NOMO-1 (cell line): Measurements from ENCODE around the gene KYNU.
"Not testable (repeated sequence)": the region's sequence is repeated elsewhere in the genome, so short reads cannot be mapped to it uniquely, and the experiment has no call there.

Experiments
- DNase-seq, 2 experiments: peaks; one replicate each; lab custom pipeline; 2025; ENCODE audit not compliant: unreplicated experiment in 2 of 2; lab: John Stamatoyannopoulos, UW

KYNU gene

DNA sequence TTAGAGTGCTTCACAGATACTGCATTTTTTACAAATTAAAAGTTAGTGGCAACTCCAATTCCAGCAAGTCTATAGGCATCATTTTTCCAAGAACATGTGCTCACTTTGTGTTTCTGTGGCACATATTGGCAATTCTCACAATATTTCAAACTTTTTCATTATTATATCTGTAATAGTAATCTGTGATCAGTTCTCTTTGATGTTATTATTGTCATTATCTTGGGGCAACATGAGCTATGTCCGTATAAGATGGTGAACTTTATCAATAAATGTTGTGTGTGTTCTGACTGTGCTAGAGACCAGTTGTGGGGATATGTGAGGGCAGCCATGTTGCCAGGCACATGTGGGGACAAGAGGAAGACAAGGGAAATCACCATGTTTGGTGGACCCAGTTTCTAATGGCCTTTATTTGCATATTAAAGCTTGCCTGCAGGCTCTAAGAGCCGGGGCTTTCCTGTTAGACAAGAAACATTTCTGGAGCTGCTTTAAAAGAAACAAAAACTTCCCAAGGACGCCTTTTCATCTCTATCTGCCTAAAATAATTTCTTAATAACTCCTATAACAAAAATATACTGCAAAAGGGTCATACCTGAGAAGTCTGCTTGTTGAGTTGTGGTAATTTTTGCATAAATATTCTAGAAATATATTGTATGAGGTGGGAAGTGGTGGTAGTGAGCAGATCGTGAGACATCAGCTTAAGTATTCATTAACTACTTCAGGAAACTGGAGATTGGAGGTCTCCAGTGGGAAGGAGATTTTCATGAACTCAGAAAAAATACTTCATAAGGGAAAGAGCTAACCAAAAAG lies 37.2 kb downstream of the KYNU start:
- no peak for DNase-seq

DNA sequence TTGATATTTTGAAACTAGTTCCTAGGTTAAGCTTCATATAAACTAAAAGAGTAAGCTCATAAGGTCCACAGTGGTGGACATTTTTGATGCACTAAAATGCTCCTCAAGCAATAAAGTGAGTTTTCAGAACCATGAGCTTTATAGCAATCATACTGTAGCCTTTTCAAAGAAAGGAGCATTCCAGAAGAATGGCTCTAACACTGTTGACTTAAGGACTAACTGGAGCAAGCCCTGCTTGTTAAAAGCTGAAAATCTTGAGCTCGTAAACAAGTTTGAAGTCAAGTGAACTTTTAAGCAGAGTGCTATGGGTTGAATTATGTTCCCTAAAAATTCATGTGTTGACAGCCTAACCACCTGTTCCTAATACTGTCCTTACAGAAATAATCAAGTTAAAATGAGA lies 38.0 kb downstream of the KYNU start:
- DNase-seq: no peak

DNA sequence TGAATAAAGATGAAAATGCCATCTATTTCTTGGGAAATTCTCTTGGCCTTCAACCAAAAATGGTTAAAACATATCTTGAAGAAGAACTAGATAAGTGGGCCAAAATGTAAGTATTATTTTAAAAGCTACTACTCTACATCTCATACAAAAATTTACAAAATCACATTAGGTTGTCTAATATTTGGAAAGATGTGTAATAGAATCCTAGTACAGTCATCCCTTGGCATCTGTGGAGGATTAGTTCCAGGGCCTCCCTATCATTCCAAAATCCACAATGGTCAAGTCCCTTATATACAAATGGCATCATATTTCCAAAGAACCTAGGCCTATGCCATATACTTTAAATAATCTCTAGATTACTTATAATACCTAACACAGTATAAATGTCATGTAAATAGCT lies 41.2 kb downstream of the KYNU start:
- no peak for DNase-seq

DNA sequence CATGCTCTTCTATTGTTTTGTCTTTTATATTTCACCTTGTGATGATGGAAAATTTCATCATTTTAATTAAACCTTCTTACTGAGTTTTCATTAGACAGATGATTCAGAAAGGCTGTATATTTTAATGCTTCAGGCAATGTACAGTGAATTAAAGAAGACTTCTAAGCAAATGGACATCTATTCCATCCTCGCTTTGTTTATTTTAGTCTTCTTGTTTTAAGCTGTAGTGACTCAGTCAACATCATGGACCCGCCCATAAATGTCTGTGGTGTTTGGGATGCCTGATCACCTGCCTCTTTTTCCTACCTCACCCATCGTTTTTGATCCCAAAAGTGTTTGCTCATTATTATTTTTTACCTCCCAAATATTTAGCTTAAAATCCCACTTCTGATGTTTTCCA lies 43.1 kb downstream of the KYNU start:
- no peak for DNase-seq

DNA sequence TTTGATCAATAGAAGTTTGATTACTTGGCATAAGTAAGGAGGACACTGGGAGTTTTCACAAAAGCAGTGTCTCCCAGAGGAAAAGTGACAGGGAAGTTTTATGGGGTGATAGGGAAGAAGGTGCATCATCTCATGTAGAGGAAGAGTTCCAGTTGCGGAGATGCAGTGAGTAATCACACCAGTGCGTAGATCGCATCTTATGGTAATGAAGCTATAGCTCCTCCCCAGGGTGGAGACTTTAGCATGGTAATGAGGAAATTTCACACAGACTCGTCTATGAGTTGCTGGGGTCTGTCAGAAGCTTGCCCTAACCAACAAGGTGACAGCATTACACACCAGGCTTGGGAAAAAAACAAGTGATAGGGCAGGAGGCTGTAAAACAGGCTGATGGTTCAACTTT lies 49.0 kb downstream of the KYNU start:
- DNase-seq: no peak

DNA sequence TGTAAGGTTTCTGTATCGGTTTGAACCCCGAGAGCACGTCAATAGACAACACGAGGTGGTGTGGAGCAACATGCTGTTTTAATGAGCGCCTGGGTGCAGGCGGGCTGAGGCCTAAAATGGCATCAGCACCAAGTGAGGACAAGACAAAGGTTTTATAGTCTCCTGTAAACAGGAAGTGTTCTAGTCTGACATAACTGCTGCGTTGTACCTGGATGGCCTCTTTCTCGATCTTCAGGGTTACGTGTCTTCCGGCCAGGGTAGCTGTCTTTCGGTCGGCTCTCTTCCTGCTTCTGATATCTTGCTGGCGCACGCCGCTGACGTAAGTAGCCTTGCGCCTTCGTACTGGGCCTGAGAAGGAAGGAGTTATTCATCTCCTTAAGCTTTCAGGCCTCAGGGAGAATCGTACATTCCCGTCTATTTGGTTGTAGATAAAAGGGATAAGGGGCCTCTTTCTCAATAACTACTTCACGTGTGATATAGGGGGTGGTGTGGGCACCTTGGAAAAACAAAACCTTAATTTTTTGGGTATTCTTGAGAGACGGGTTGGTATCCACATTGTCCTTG lies 53.5 kb downstream of the KYNU start:
- no peak for DNase-seq

DNA sequence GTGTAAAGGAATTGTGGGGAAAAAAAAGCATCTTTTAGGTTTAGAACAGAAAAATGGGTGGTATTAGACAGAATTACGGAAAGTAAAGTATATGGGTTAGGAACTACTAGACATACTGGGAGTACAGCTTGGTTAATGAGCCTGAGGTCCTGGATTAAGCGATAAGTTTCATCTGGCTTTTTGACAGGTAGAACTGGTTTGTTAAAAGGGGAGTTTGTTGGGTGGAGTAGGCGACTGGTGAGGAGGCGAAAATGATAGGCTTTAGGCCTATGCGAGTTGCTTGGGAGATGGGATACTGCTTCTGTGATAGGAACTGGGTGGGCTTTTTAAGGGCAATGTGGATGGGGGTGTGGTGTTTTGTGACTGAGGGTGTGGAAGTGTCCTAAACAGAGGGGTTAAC lies 56.5 kb downstream of the KYNU start:
- no peak for DNase-seq

DNA sequence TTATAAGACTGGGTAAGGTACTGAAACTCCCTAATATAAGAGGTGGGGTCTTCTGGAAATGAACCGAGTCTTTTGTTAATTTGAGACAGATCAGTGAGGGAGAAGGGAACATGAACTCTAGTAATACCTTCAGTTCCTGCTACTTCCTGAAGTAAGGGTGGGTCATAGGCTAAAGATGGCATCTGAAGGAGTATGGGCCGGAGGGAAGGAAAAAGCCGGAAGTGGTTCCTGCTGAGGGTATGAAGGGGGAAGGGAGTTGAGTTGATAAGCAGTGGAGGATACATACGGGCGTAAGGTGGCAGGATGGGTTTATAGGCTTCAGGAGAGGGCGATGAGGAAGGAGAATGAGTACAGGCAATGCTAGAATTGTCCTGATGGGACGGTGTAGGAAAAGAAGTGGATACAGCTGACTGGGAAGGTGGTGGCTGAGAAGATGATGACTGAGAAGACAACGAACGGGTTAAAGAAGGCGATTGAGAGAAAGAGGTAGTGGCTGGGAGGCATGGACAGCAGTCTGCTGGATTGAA lies 58.2 kb downstream of the KYNU start:
- DNase-seq: no peak

DNA sequence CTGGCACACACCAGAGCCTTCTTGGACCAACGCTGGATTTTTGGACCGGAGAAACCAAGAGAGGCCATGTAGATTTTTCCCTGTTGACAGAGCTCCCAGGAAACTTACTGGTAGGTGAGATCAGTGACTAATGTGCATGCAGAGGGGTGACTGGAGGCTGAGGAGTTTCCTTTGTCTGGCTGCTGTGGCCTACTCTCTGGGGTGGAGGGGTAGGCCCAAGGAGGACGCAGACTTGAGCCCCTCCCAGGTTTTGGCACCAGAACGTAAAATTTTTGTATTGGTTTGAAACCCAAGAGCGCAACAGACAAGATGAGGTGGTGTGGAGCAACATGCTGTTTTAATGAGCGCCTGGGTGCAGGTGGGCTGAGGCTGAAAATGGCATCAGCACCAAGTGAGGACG lies 59.2 kb downstream of the KYNU start:
- DNase-seq: no peak

DNA sequence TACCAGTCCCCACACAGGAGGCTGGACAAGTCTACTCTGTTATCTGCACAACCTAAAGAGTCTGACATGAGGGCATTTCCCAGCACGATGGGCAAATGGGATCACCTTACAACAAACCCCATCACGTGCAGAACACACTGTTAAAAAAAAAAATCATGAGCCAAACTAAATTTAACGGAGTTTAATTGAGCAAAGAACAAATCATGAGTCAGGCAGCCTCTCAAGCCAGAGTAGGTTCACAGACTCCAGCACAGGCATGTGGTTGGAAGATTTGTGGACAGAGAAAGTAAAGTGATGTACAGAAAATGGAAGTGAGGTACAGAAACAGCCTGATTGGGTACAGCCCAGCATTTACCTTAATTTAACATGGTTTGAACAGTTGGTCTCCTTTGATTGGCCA lies 59.9 kb downstream of the KYNU start:
- DNase-seq: no peak

DNA sequence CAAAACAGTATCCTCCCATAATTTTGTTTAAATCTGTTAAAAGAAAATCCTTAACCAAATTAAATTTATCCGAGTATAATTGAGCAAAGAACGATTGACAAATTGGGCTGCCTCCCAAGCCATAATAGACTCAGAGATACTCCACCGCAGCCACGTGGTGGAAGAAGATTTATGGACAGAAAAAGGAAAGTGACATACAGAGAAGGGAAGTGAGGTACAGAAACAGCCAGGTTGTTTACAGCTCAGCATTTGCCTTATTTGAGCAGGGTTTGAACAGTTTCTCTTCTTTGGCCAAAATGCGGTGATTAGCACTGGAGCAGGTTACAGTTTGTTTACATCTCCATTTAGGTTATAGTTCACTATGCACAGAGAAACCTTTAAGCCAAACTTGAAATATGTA lies 60.8 kb downstream of the KYNU start:
- peak; percentile 21 to 33 for DNase-seq

DNA sequence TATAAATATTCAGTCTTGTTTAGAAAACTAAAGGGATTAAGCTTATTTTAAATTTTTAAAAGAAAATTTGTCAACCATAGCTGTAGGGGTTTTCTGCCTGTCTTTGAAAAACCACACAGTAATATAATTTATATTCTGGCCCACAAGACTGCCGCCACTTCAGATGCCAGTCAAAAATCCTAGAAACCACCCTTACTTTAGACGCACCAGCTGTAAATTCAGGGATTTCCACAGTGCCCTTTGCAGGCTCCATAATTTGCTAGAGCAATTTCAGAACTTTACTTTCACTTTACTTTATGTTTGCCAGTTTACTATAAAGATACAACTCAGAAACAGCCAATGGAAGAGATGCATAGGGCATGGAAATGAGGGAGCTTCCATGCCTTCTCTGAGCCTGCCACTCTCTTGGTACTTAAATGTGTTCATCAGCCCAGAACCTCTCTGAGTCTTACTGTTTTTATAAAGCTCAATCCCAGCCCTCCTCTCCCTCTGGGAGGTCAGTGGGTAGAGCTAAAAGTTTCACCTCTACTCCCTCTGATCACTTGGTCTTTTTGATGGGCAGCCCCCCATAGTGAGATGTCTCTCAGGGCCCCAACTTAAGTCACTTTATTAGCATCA lies 63.3 kb downstream of the KYNU start:
- DNase-seq: no peak

DNA sequence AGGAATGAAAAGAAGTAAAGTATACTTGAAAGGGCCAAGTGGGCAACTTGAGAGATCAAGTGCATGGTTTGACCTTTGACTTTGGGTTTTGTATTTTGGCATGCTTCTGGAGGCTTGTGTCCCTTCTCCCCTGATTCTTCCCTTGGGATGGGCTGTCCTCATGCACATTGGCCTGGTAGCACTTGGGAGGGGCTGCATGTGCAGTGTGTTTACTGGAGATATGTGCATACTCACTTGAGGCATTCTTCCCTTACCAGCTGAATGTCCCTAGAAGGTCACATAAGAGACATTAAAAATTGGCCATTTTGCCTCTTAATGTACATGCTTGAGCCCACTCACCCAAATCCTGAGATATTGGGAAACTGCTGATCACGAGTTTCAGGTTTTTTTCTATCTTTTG lies 65.2 kb downstream of the KYNU start:
- no peak for DNase-seq

DNA sequence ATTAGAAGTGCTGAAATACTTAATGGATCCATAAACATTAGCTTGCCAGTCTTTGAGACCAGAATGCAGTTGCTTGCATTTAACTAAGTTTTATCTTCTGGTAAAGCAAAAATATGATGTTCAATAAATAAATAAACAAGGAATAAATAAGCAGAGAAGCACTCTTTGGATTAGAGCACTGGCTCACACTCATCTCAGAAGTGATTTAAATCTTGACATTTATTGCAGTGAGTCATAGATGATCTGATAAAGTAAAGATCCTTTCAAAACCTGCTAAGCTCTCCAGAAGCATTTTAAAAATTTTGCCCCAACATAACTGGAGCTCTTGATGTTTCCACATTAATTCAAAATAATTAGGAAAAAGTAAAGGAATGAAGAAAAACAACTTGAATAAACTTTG lies 66.8 kb downstream of the KYNU start:
- no peak for DNase-seq

DNA sequence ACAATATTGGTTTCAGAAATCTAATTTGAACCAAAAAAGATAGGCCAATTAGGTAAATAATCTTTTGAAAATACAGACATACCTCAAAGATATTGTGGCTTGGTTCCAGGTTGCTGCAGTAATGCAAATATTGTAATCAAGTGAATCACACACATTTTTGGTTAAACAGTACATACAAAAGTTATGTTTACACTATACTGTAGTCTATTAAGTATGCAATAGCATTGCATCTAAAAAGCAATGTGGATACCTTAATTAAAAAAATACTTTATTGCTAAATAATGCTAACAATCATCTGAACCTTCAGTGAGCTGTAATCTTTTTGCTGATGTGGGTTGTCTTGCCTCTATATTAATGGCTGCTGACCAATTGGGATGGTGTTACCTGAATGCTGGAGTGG lies 67.3 kb downstream of the KYNU start:
- DNase-seq: no peak

DNA sequence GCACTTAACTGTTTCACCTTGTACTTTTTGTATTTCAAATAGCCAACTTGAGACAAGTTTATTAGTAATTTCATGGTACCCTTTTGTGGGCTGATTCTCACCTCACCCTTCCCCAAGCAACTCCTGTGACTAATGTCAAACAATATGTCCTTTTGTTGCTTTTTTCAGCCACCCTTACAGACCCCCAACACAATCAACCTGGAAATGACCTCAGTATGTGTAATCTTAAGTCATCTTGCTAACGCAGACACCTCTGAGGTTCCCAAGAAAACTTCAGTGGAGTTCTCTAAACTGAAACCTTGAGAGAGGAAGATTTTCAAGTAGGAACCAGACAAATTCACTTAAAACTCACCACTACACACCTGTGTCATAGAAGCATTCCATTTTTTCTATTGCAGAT lies 69.5 kb downstream of the KYNU start:
- no peak for DNase-seq

DNA sequence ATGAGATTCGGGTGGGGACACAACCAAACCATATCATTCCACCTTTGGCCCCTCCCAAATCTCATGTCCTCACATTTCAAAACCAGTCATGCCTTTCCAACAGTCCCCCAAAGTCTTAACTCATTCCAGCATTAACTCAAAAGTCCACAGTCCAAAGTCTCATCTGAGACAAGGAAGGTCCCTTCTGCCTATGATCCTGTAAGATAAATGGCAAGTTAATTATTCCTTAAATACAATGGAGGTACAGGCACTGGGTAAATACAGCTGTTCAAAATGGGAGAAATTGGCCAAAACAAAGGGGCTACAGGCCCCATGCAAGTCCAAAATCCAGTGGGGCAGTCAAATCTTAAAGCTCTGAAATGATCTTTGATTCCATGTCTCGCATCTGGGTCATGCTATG lies 71.3 kb downstream of the KYNU start:
- not testable (repeated sequence) for DNase-seq

DNA sequence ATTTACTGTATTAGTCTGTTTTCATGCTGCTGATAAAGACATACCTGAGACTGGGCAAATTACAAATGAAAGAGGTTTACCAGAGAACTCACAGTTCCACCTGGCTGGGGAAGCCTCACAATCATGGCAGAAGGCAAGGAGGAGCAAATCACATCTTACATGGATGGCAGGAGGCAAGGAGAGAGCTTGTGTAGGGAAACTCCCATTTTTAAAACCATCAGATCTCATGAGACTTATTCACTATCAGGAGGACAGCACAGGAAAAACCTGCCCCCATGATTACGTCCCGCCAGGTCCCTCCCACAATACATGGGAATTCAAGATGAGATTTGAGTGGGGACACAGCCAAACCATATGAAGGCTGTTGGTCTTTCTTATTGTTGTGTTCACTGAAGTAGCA lies 72.9 kb downstream of the KYNU start:
- not testable (repeated sequence) for DNase-seq

DNA sequence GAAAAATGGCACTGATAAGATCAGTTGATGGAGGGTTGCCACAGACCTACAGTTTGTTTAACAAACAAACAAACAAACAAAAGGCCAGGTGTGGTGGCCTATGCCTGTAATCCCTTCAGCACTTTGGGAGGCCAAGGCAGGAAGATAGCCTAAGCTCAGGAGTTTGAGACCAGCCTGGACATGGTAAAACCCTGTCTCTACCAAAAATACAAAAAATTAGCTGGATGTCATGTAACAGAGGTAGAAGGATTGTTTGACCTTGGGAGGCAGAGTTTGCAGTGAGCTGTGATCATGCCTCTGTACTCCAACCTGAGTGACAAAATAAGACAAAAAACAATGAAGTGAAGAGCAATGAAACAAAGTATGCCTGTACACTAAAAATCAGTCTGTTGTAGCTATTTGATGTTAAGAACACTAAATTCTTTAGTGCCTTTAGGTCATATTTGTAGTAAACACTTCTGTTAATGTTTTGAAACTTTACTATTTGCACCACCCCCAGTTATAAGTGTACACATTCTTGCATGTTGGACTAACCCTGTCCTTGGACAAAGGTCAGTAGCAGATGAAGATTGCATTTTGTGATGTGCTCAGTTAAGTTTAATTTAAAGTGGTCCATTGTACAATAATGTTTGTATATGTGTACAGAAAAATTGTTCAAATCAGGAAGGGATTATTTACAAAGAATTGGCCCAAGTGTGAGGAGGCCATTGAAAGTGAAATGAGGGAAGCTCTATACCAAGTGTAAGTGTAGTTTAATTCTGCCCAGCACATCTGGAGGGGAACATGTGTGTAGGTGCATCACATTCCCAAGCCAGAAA lies 73.9 kb downstream of the KYNU start:
- no peak for DNase-seq

DNA sequence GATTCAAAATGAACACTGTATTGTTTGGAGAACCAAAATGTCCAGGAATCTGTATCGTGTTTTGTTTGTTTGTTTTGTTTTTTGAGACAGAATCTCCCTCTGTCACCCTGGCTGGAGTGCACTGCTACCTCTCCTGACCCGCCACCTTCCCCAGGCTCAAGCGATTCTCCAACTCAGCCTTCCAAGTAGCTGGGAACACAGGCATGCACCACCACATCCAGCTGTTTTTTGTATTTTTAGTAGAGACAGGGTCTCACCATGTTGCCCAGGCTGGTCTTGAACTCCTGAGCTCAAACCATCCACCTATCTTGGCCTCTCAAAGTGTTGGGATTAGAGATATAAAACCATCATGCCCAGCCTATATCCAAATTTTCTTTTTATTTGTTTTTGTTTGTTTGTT lies 74.6 kb downstream of the KYNU start:
- DNase-seq: no peak

DNA sequence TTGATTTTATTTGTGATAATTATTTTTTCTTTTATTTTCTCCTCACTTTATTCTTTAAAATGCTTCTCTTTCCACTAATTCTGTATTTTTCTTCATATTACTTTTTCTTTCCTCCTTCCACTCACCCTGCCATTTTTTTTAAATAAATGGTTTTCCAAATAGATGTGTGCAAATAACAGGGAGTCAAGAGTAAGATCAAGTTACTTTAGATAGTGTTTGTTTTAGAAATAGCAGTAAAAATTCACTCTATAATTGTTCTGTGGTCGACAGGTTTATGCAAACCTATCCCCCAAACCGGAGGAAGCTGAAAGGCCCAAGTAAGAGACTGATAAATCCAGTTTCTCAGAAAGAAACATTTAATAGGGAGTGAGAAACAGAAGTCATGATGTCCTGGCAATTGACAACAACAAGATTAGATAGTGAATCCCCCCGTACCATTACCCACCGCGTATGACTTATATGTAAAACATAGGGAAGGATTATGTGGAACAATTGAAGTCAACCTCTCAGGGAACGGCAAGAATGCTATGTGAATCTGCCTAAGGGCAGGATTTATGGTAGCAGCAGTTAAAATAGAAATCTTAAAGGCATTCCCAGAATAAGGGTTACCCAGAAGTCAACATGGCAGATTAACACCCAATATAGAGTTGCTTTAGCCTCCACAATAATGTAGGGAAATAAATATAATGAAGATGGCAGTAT lies 75.5 kb downstream of the KYNU start:
- DNase-seq: no peak
